GM18505 (cell line): ENCODE data around the gene SYCN.
"Not testable (repeated sequence)": the region's sequence is repeated elsewhere in the genome, so short reads cannot be mapped to it uniquely, and the experiment has no call there.

Source experiments
- ATAC-seq: cut with Tn5 transposase; IDR thresholded peaks from one replicate; pipeline ENCODE4 v1.9.1; 2021; ENCODE audit not compliant: unreplicated experiment
- POLR2A ChIP-seq: IDR thresholded peaks from 4 replicates; pipeline ENCODE4 v1.6.1; 2011; ENCODE audit warnings: borderline replicate concordance; ENCODE audit not compliant: insufficient read depth, insufficient read length; ENCODE audit errors: extremely low read depth

Gene SYCN

GRCh38 chr19:39238944-39239343 is 34.9 kb upstream of the SYCN start:
- TF ChIP-seq POLR2A, result no peak
- no peak for ATAC-seq

DNA sequence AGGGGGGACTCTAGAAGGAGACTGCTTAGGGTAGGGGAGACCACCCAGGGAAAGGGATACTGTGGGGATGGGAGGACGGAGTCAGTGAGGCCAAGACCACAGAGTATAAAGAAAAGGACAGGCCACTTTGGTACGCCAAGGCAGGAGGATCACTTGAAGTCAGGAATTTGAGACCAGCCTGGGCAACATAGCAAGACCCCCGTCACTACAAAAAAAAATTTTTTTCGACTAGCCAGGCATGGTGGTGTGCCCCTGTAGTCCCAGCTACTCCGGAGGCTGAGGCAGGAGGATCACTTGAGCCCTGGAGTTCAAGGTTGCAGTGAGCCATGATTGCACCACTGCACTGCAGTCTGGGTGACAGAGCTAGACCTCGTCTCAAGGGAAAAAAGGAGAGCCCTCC is 34.1 kb upstream of the SYCN start:
- no peak for TF ChIP-seq POLR2A
- ATAC-seq, result no peak

DNA sequence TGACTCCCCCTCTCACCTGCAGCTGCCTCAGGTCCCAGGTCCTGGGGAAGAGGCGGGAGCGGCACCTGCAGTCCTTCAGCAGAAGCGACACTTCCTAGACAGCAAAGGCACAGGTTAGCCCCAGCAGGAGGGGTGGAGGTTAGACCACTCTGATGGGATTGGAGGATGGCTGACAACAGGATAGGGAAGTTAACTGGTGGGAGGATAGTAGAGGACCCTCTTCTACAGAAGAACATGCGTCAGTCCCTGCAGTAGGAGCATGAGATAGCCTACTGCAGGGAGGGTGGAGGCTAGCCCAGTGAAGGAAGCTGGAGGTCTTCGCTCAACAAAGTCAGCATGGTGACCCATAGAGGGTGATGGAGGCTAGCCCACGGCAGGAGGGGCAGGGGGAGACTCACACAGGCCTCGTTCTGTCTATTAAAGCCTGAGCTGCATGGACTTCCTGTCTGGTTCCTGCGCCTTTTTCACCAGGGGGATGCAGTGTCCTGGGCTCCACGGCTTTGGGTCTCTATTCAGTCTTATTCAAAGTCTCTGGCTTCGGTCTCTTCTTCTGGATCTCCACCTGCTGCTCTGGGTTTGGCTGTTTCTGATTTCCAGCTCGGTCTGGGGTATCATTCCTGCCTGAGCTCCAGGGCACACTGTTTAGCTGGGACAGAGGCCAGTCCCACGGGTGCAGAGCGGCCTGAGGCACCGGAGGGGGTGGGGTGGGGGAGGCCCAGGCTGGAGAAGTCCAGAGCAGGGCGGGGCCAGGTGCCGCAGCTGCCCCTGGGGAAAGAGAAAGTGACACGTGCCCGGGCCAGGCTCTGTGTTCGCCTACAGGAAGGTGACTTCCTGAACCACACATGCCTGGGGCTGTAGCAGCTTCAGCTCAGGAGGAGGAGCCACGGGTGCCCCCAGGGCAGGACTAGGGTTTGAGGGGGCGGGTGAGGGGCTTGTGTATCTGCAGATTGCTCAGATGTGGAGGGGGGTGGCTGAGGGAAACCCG is 33.4 kb upstream of the SYCN start:
- ATAC-seq, result peak; percentile 44
- peak; percentile 47 for TF ChIP-seq POLR2A

DNA sequence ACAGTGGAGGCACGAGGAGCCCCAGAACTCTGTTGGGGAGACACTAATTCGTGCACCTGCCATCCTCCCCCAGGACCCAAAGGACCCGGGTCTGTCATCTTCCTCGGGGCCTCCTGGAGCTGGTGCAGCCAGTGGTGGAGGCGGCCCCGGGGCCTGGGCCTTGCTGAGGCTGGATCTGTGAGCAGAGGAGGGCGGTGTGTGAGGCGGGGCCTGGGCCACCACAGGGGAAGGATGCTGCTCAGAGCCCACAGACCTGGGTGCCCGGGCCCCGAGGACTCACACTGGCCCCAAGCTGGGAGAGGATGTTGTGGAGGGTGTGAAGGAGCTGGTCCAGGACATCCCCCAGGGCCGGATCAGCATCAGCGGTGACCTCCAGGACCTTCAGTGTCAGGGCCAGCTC is 32.5 kb upstream of the SYCN start:
- TF ChIP-seq POLR2A, result no peak
- ATAC-seq, result no peak

- no peak for ATAC-seq
- no peak for TF ChIP-seq POLR2A
Measured at GRCh38 chr19:39232708-39233107, 28.6 kb upstream of the SYCN start.

DNA sequence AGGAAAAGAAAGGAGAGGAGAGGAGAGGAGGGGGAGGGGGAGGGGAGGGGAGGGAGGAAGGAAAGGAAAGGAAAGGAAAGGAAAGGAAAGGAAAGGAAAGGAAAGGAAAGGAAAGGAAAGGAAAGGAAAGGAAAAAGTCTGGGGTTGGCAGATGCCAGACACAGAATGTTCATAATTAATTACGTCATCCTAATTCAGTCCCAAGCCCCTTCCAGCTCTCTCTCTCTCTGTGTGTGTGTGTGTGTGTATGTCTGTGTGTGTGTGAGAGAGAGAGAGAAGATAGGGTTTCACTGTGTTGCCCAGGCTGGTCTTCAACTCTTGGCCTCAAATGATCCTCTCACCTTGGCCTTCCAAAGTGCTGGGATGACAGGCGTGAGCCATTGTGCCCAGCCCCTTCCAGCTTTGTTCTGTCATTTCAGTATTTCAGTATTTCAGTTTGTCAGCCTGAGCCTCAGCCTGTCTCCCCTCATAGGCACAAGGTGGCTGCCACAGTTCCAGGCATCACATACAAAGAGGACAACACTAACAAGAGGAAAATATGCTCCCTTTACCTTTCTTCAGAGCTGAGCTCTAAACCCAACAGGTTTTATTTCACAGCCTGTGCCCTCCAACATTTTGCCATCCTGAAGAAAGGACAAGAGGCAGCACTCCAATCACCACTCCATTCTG is 26.2 kb upstream of the SYCN start:
- no peak for TF ChIP-seq POLR2A
- no peak for ATAC-seq

GRCh38 chr19:39224910-39225309 is 20.8 kb upstream of the SYCN start:
- no peak for ATAC-seq
- no peak for TF ChIP-seq POLR2A

DNA sequence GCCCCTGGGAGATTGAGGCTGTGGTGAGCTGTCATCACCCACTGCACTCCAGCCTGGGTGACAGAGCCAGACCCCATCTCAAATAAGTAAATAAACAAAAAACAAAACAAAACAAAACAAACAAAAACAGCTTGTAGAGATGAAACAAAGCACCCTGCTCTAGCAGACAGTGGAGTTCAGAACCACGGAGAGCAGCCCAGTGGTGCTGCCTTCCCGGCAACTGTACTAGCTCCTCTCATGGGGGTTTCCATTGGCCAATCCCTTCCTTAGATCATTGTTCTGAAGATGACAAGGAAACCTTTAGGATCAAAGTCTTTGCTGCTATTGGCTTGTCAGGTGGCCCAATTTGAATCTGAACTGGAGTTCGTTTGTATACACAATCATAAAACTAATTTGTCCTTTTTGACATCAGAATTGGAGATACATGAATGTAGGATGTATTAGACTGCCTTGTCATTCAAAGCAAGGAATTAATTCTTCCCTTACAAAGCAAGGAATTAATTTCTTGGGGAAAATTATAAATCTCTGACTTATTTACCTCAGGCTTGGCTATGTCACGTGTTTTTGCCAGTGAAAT is 19.7 kb upstream of the SYCN start:
- ATAC-seq, result no peak
- TF ChIP-seq POLR2A, result no peak

DNA sequence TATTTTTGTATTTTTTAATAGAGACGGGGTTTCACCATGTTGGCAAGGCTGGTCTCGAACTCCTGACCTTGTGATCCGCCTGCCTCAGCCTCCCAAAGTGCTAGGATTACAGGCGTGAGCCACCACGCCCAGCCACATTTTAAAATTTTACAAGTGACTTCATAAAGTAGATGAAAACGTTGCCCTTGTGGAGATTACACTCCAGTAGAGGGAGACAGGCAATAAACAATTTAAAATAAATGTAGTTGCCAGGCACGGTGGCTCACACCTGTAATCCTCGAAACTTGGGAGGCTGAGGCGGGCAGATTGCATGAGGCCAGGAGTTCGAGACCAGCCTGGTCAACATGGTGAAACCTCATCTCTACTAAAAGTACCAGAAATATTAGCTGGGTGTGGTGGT is 15.0 kb upstream of the SYCN start:
- ATAC-seq, result not testable (repeated sequence)

GRCh38 chr19:39218230-39219007 is 14.4 kb upstream of the SYCN start:
- no peak for TF ChIP-seq POLR2A
- ATAC-seq, result no peak

DNA sequence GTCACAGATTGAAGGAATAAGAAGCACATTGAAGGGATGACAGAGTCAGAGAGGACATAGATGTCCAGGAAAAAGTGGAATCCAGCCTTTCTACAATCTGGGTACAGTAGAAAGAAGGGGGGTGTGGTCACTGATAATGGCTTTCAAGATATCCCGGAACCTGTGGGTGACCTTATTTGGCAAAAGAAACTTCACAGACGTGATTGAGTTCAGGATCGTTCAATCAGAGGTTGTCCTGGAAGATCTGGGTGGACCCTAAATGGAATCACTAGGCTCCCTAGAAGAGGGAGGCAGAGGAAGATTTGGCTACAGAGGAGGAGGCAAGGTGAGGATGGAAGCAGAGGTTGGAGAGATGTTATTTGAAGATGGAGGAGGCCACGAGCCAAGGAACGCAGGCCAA is 13.0 kb upstream of the SYCN start:
- no peak for TF ChIP-seq POLR2A

DNA sequence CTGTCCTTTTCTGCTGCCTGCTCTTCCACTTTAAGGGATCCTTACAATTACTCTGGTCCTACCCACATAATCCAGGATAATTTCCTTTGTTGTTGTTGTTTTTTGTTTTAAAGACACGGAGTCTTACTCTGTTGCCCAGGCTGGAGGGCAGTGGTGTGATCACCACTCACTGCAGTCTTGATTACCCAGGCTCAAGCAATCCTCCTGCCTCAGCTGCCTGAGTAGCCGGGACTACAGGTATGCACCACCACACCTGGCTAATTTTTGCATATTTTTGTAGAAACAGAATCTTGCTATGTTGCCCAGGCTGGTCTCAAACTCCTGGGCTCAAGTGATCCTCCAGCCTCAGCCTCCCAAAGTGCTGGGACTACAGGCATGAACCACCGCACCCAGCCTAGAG is 11.3 kb upstream of the SYCN start:
- not testable (repeated sequence) for ATAC-seq

More for the DNA sequence above, 13.0 kb upstream of the SYCN start:
- ATAC-seq, result no peak

- TF ChIP-seq POLR2A, result no peak
- ATAC-seq, result no peak
Measured at GRCh38 chr19:39212375-39212742, 8.3 kb upstream of the SYCN start.

- TF ChIP-seq POLR2A, result no peak
- ATAC-seq, result no peak
Measured at GRCh38 chr19:39211731-39212374, 7.8 kb upstream of the SYCN start.
